Mucosa of rectum (tissue), 2 donors: Measurements from ENCODE around the gene SCN4A.
"Not testable (repeated sequence)": the region's sequence is repeated elsewhere in the genome, so short reads cannot be mapped to it uniquely, and the experiment has no call there.

ENCODE experiments used
- H3K27ac ChIP-seq, 2 donors: one replicate each; pipeline ENCODE4 v1.7.0; 2013; ENCODE audit warnings: inconsistent platforms in 2 of 2, low read depth in 2 of 2, low read length in 2 of 2
- H3K27me3 ChIP-seq, 2 donors: one replicate each; pipeline ENCODE4 v1.7.0; 2013; ENCODE audit warnings: low read length in 2 of 2; ENCODE audit not compliant: control insufficient read depth in 2 of 2, insufficient read depth in 2 of 2
- H3K36me3 ChIP-seq, 2 donors: one replicate each; pipeline ENCODE4 v1.7.0; 2013; ENCODE audit warnings: low read length in 2 of 2; ENCODE audit not compliant: control insufficient read depth in 2 of 2, insufficient read depth in 2 of 2
- H3K4me1 ChIP-seq, 2 donors: one replicate each; pipeline ENCODE4 v1.7.0; 2013; ENCODE audit warnings: low read length in 2 of 2, mild to moderate bottlenecking in 1 of 2; ENCODE audit not compliant: control insufficient read depth in 2 of 2, insufficient read depth in 2 of 2
- H3K4me3 ChIP-seq, 2 donors: one replicate each; pipeline ENCODE4 v1.7.0; 2013; ENCODE audit warnings: low read length in 2 of 2
- H3K9ac ChIP-seq, 2 donors: one replicate each; pipeline ENCODE4 v1.7.0; 2013; ENCODE audit warnings: low read length in 2 of 2, low read depth in 1 of 2, mild to moderate bottlenecking in 1 of 2
- H3K9me3 ChIP-seq, 2 donors: one replicate each; pipeline ENCODE4 v1.7.0; 2013; ENCODE audit warnings: low read length in 2 of 2; ENCODE audit not compliant: control insufficient read depth in 2 of 2
- donor health status: healthy.
- donor health status: Normal muscosa, but diverticular disease.

Gene SCN4A

GRCh38 chr17:63903787-63904201 is 68.9 kb downstream of the SCN4A start:
- H3K9ac ChIP-seq, H3K27ac ChIP-seq: not testable (repeated sequence)

GRCh38 chr17:63901971-63902370 is 70.7 kb downstream of the SCN4A start:
- H3K9me3 ChIP-seq, H3K27ac ChIP-seq, H3K27me3 ChIP-seq, H3K36me3 ChIP-seq, H3K4me1 ChIP-seq, H3K4me3 ChIP-seq, H3K9ac ChIP-seq: not testable (repeated sequence)

More at GRCh38 chr17:63903787-63904201, 68.9 kb downstream of the SCN4A start:
- H3K27me3 ChIP-seq, H3K36me3 ChIP-seq, H3K4me3 ChIP-seq, H3K9me3 ChIP-seq, H3K4me1 ChIP-seq: not testable (repeated sequence)

GRCh38 chr17:63898899-63899798 is 73.6 kb downstream of the SCN4A start:
- H3K36me3 ChIP-seq, H3K27me3 ChIP-seq, H3K4me3 ChIP-seq, H3K27ac ChIP-seq, H3K4me1 ChIP-seq, H3K9me3 ChIP-seq, H3K9ac ChIP-seq: not testable (repeated sequence)

GRCh38 chr17:63896524-63897354 is 76.0 kb downstream of the SCN4A start, which contains the start of gene CSH1:
TSS of gene CSH1 (minus strand) at chr17:63896574. CDS start at chr17:63896511, 63 bp downstream.
- not testable (repeated sequence) for H3K27ac ChIP-seq, H3K4me1 ChIP-seq, H3K9ac ChIP-seq, H3K36me3 ChIP-seq, H3K4me3 ChIP-seq, H3K9me3 ChIP-seq, H3K27me3 ChIP-seq

GRCh38 chr17:63894821-63895220 is 77.9 kb downstream of the SCN4A start:
- not testable (repeated sequence) for H3K9me3 ChIP-seq, H3K9ac ChIP-seq, H3K4me1 ChIP-seq, H3K27me3 ChIP-seq, H3K27ac ChIP-seq, H3K4me3 ChIP-seq, H3K36me3 ChIP-seq

GRCh38 chr17:63894021-63894420 is 78.7 kb downstream of the SCN4A start:
- not testable (repeated sequence) for H3K27ac ChIP-seq, H3K4me3 ChIP-seq, H3K36me3 ChIP-seq, H3K27me3 ChIP-seq, H3K9ac ChIP-seq, H3K9me3 ChIP-seq, H3K4me1 ChIP-seq

GRCh38 chr17:63892316-63893037 is 80.2 kb downstream of the SCN4A start:
- H3K36me3 ChIP-seq, H3K4me3 ChIP-seq, H3K9me3 ChIP-seq, H3K4me1 ChIP-seq, H3K9ac ChIP-seq, H3K27me3 ChIP-seq, H3K27ac ChIP-seq: not testable (repeated sequence)

GRCh38 chr17:63889026-63889848 is 83.5 kb downstream of the SCN4A start:
- H3K9me3 ChIP-seq, H3K27me3 ChIP-seq, H3K4me3 ChIP-seq, H3K4me1 ChIP-seq, H3K9ac ChIP-seq, H3K27ac ChIP-seq, H3K36me3 ChIP-seq: not testable (repeated sequence)
